ENCODE results near the gene ALAD. TPM values are rescaled to one million over a fixed set of nuclear protein-coding genes. Genes with fewer than 3 reads are reported as not detected.

ALAD gene
- total and polyA plus RNA-seq, 2 of the 13 experiments (the other 11 are each of a cell fraction or from before 2014, with no cell fraction given), result 21.8 to 30.1 TPM

GRCh38 chr9:113340011-113340699 lies 60.9 kb downstream of the ALAD start, which contains the start of gene WDR31:
Gene WDR31 (minus strand): TSS chr9:113340275. CDS start chr9:113332022, 8,253 bp downstream.
- 4% methylated on average over 14 of the region's 46 CpGs for WGBS (ENCODE audit: low lambda C conversion rate)
- no peak for FAIRE-seq
- peak; percentile 81; the same call in 1 of the 2 replicates for TF ChIP-seq TARDBP (CRISPR knock-in tag; IDR thresholded peaks at IDR 0.05)
- TF ChIP-seq DNMT1 (CRISPR knock-in tag; IDR thresholded peaks at IDR 0.05), result no peak
- 0 out of 2 replicates have a peak, but pooled peaks have one; percentile 33 for TF ChIP-seq ZSCAN12 (CRISPR knock-in tag; IDR thresholded peaks at IDR 0.05)
- no peak for TF ChIP-seq ADNP (CRISPR knock-in tag; IDR thresholded peaks at IDR 0.05)
- peak; percentile 93 for TF ChIP-seq RFXAP (CRISPR knock-in tag; IDR thresholded peaks at IDR 0.05; ENCODE audit: borderline replicate concordance)
- no peak for TF ChIP-seq HHEX (CRISPR knock-in tag; IDR thresholded peaks at IDR 0.05)
- TF ChIP-seq ISX (CRISPR knock-in tag; conservative IDR thresholded peaks at IDR 0.05), result no peak
- TF ChIP-seq ZNF710 (CRISPR knock-in tag; IDR thresholded peaks at IDR 0.05; ENCODE audit: borderline replicate concordance), result peak; percentile 65; the same call in 1 of the 2 replicates
- peak; percentile 68; the same call in 1 of the 2 replicates for TF ChIP-seq NAIF1 (CRISPR knock-in tag; IDR thresholded peaks at IDR 0.05; ENCODE audit: borderline replicate concordance)
- peak in 1 of 2 experiments; percentile 56; a peak in 1 of 4 replicates for TF ChIP-seq EP300 (IDR thresholded peaks at IDR 0.05; ENCODE audit: low read depth in 2 of 2, low read length in 2 of 2)
- TF ChIP-seq EP300 (CRISPR knock-in tag; IDR thresholded peaks at IDR 0.05; ENCODE audit: borderline replicate concordance), result peak; percentile 60; the same call in 1 of the 2 replicates
- peak; percentile 44; the same call in 1 of the 2 replicates for TF ChIP-seq ZNF776 (CRISPR knock-in tag; IDR thresholded peaks at IDR 0.05)
- peak; percentile 84 for TF ChIP-seq ZBTB25 (CRISPR knock-in tag; IDR thresholded peaks at IDR 0.05)
- peak; percentile 86 for TF ChIP-seq TFDP1 (CRISPR knock-in tag; IDR thresholded peaks at IDR 0.05; ENCODE audit: borderline replicate concordance)
- TF ChIP-seq NFYB (CRISPR knock-in tag; IDR thresholded peaks at IDR 0.05), result no peak
- TF ChIP-seq ZNF121 (CRISPR knock-in tag; IDR thresholded peaks at IDR 0.05), result 0 out of 2 replicates have a peak, but pooled peaks have one; percentile 34
- peak; percentile 92 for TF ChIP-seq ZNF430 (CRISPR knock-in tag; IDR thresholded peaks at IDR 0.05)
- TF ChIP-seq TCF7L2 (IDR thresholded peaks at IDR 0.05; ENCODE audit: low read depth, low read length), result no peak
- 0 out of 2 replicates have a peak, but pooled peaks have one; percentile 52 for TF ChIP-seq ZNF441 (CRISPR knock-in tag; IDR thresholded peaks at IDR 0.05; ENCODE audit: borderline replicate concordance)
- TF ChIP-seq ZNF784 (CRISPR knock-in tag; IDR thresholded peaks at IDR 0.05; ENCODE audit: borderline replicate concordance), result 0 out of 2 replicates have a peak, but pooled peaks have one; percentile 76

More at GRCh38 chr9:113340011-113340699, 60.9 kb downstream of the ALAD start, which contains the start of gene WDR31:
- intact Hi-C loops (cut with micrococcal nuclease; ENCODE audit: unreplicated experiment) (loop anchor here (1.0 to 5.0 kb wide), 2 partner anchors 62 to 66 kb away; partner anchors contain the start of gene ALAD), in situ Hi-C loops (cut with HindIII; ENCODE audit: extremely low pct_ligation_motif_present, low pct_unique_long_range_greater_than_20kb) (no loop called here)
- H3K79me2 ChIP-seq (ENCODE audit: insufficient read depth, low read length), result no peaks in the 10 kb centered on the region
- CTCF ChIA-PET (ENCODE audit: low intra/inter-chr PET ratio, low total read pairs), result no interaction called here
- H3K9ac ChIP-seq (ENCODE audit: insufficient read depth, low read depth, low read length), result peak within 1 kb of the TSS; percentile 66
- BruUV-seq (replicated peaks), result no TSS peak
- peaks cover 28% of the 10 kb centered on the region for H3K4me1 ChIP-seq (ENCODE audit: insufficient read depth, low read length)
- H2AFZ ChIP-seq (ENCODE audit: low read length), result peak within 1 kb of the TSS; percentile 93
- peak within 1 kb of the TSS; percentile 65 to 79 (median 65) for H3K4me3 ChIP-seq (replicated peaks in 1 of 3; ENCODE audit: insufficient read depth in 1 of 3, low read depth in 2 of 3, low read length in 3 of 3)
- no peaks in the 10 kb centered on the region for H4K20me1 ChIP-seq (ENCODE audit: insufficient read depth, low read length)
- H3K27ac ChIP-seq (ENCODE audit: extremely low read length, insufficient read depth, low read length), result peak within 1 kb of the TSS; percentile 53
- peak within 1 kb of the TSS; percentile 93 for H3K4me2 ChIP-seq (ENCODE audit: low read depth, low read length)
- no peaks in the 10 kb centered on the region for H3K9me3 ChIP-seq (ENCODE audit: low read length)
- no peaks in the 10 kb centered on the region for H3K27me3 ChIP-seq (ENCODE audit: control insufficient read depth in 1 of 2, insufficient read depth in 2 of 2, low read length in 2 of 2)
- DNase-seq (ENCODE audit: low spot score) (peak; percentile 73), ATAC-seq (peak; percentile 96)
- POLR2A ChIA-PET, result interaction anchor here (0.7 to 2.2 kb wide), 20 partner anchors 10 to 317 kb away, joined by 3 to 23 read pairs (median 3); partner anchors contain the start of genes ALAD, BSPRY, C9orf43 and CDC26
- no peaks in the 10 kb centered on the region for H3K36me3 ChIP-seq (replicated peaks in 1 of 2; ENCODE audit: control insufficient read depth in 1 of 2, insufficient read depth in 2 of 2, low read length in 2 of 2)

Data from HepG2 (cell line).